Posterior cingulate gyrus (tissue), 11 donors: Measurements from ENCODE around the gene IBTK.
"Not testable (repeated sequence)": the region's sequence is repeated elsewhere in the genome, so short reads cannot be mapped to it uniquely, and the experiment has no call there.

Experiments
- DNase-seq, 10 donors: peaks; one replicate each; pipeline versions ENCODE4 v3.0.0 to v3.0.0-alpha.2; 2020 to 2021; ENCODE audit warnings: mixed read lengths in 3 of 10
- intact Hi-C: fragments of 100-400 bp; cut with DNase I; formaldehyde crosslinking; loops from one replicate; pipeline ENCODE4 v1.15.1; 2023

IBTK gene

DNA sequence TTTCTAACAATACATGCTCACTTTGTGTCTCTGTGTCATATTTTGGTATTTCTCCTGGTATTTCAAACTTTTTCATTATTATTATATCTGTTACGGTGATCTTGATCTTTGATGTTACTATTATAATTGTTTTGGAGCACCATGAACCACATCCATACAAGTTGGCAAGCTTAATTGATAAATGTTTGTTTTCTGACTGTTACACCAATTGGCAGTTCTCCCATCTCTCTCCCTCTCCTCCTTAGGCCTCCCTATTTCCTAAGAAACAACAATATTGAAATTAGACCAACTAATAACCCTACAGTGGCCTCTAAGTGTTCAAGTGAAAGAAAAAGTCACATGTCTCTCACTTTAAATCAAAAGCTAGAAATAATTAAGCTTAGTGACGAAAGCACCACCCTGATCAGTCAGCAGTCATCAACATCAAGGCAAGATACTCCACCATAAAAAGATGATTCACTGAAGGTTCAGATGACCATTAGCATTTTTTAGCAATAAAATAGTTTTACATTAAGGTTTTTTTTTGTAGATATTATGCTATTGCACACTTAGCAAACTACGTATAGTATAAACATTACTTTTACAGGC, 61.5 kb downstream of the IBTK start:
- intact Hi-C loops = no loop called here
- DNase-seq = no peak

- DNase-seq = no peak
- intact Hi-C loops = no loop called here
Observed at GRCh38 chr6:82183642-82184282, 63.8 kb downstream of the IBTK start.

DNA sequence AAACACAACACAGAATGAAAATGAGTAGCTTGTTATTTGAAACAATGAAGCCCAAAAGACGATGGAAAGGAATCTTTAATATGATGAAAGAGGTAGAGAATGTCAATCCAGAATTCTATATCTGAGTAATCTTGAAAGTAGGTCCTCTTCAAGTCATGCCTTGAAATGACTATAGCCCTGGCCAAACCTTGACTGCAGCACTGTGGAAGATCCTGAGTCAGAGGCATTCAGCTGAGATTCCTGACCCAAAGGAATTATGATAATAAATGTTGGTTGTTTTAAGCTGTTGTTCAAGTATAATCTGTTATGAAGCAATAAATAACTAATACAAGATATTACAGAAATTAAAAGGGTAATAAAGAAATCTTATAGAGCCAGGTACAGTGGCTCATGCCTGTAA, 64.8 kb downstream of the IBTK start:
- intact Hi-C loops = no loop called here

DNA sequence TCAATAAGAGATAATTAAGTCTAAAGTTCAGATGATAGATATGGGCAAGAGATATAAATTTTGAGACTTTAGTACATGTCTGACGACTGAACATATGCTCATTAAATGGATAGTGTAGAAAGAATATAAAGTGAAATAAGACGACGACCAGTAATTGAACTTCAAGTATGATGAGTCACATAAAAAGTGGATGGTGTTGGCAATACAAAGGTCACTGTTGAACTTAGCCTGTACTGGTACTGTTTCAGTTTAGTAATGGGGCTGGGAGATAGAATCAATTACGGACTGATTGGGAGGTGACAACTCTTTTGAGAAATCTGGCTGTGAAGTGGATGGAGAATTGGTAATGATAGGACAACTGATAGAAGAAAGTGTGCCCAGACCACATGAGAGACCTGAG, 68.1 kb downstream of the IBTK start:
- intact Hi-C loops = no loop called here
- no peak for DNase-seq

More for the DNA sequence above, 64.8 kb downstream of the IBTK start:
- DNase-seq = no peak

GRCh38 chr6:82178759-82179112, 68.8 kb downstream of the IBTK start:
- DNase-seq = no peak
- intact Hi-C loops = no loop called here

DNA sequence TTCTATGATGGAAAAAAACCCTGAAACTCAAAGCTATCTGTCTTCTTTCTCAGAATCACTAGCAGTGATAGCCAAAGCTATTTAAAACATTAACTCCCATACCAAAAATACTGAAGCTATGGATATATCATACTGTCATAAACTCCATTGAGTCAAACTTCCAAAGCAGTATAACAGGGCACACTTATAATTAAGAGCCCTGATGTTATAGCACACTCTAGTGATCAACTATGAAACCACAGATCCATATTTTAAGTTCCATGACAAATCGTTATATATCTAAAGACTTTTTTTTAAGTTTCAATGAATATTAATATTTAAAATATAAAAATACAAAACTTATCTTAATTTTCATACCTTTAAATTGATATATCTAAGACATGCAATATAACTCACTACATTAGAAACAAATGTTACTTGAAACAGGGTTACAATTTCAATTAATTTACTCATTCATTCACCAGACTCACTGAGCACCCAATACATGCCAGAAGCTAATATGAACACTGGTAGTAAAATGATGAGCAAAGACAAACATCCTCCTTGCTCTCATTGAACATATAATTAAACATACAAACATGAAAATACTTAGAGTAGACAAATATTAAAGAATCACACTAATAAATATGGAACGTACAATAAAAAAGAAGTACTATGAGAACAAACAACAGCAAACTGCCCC, 69.3 kb downstream of the IBTK start:
- DNase-seq = no peak
- intact Hi-C loops = no loop called here

DNA sequence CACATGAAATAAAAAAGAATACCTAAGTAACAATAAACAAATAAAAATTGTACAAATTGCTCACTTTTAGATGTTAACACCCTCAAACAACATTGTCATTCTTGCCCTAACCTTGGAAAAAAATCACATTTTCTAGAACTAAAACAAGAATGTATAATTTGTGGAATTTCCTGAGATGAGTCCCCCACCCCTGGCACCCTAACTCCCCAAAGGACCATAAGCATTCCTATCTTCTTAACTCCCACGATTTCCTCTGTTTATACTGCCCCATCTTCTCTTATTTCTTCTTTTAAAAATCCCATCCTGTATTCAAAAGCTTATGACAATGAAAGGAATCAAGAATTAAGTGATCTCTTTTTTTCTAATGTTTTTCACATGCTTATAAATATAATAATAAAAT, 70.9 kb downstream of the IBTK start:
- no peak for DNase-seq
- intact Hi-C loops = no loop called here

DNA sequence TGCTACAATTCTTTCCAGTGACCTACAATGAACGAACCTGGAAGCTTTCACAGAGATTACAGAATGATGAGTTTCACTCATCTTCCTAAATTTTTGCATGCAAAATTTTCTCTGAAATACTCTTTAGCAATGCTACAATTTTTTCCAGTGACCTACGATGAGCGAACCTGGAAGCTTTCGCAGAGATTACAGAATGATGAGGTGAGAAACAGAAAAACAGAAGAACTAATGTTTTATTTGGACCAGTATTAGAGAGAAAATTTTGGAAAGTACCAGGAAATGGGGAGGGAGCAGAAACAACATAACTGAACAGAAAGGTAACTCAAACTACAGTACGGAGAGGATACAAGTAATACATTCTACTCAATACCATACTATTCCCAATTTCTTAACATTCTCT, 75.0 kb downstream of the IBTK start:
- intact Hi-C loops = no loop called here

GRCh38 chr6:82169138-82169876, 78.2 kb downstream of the IBTK start:
- intact Hi-C loops = no loop called here
- no peak for DNase-seq

More for the DNA sequence above, 75.0 kb downstream of the IBTK start:
- DNase-seq = no peak

DNA sequence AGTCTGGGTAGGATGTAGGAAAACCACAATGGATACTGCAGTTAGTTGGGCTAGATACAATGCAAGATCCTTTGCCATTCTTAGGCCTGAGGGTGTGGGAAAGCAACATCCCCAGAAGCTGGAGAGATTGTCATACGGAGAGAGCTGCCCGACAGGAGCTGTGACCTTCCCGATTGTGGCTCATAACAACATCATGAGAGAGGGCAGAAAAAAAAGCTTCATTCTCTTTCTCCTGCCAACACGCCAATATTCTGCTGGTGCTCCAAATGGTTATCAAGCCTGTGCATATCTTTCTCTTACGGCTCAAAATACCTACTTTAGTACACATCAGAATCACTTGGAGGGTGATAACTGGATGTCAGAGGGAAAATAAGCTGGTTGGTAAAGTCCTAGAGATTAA, 81.1 kb downstream of the IBTK start:
- intact Hi-C loops = no loop called here
- DNase-seq = no peak

- DNase-seq = no peak
- intact Hi-C loops = no loop called here
Observed at GRCh38 chr6:82160255-82160990, 87.1 kb downstream of the IBTK start.

DNA sequence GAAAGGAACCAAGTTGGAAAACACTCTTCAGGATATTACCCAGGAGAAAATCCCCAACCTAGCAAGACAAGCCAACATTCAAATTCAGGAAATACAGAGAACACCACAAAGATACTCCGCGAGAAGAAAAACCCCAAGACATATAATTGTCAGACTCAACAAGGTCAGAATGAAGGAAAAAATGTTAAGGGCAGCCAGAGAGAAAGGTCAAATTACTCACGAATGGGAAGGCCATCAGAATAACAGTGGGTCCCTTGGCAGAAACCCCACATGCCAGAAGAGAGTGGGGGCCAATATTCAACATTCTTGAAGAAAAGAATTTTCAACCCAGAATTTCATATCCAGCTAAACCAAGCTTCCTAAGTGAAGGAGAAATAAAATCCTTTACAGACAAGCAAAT, 94.8 kb downstream of the IBTK start:
- intact Hi-C loops, DNase-seq: not testable (repeated sequence)

GRCh38 chr6:82151147-82151546, 96.4 kb downstream of the IBTK start:
- intact Hi-C loops = not testable (repeated sequence)
- DNase-seq = peak in 1 of 10 donors; percentile 70

DNA sequence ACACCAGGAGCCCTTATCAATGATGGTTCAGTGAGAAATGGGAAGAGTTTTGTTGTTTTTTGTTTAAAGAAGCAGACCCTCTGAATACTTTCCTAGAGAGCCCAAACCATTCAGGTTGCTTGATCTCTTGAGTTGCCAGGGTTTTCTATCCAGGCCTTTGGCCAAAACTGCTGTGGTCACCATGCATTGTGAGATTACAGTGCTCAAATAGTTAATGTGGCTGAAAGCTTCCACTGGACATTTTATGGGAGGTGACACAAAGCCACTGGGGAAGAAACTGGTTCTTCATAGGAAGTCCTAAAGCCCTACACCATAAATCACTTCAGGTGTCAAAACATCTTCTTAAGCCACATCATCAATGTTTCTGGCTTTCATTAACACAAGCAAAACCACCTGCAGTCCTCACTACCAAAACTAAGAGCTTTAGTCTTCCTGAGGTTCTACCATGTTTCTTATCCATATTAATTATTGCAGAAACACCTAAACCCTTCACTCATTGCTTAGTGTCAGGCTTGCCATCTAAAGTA, 101.6 kb downstream of the IBTK start:
- intact Hi-C loops = no loop called here
- no peak for DNase-seq

DNA sequence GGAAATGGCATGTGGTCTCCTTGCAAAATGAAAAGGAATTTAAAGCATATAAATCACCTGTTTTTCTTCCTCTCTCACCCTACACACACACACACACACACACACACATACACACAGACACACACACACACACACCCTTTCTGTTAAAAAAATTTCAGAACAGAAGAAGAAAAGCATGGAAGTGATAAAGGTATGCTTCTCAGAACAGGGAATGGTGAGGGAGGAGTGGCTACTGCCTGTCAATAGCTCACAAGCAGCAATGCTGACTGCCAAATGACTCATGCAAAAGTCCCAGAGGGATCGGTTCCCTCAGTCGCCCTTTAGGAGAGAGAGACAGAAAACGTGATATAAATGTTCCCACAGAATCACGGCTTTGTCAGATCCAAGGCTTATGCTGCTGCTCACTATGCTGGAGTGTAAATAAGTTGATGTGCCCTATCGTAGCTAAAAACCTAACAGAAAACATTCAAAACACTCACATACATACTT, 102.6 kb downstream of the IBTK start:
- intact Hi-C loops = no loop called here
- DNase-seq = peak in 3 of 10 donors; percentile 13 to 72 (median 22)

- intact Hi-C loops = no loop called here
- peak in 4 of 10 donors; percentile 7 to 72 (median 38) for DNase-seq
Observed at GRCh38 chr6:82144007-82144851, 103.3 kb downstream of the IBTK start.

- intact Hi-C loops = no loop called here
- no peak for DNase-seq
Observed at GRCh38 chr6:82143041-82143481, 104.5 kb downstream of the IBTK start.

GRCh38 chr6:82142524-82142923, 105.0 kb downstream of the IBTK start:
- intact Hi-C loops = no loop called here
- no peak for DNase-seq

DNA sequence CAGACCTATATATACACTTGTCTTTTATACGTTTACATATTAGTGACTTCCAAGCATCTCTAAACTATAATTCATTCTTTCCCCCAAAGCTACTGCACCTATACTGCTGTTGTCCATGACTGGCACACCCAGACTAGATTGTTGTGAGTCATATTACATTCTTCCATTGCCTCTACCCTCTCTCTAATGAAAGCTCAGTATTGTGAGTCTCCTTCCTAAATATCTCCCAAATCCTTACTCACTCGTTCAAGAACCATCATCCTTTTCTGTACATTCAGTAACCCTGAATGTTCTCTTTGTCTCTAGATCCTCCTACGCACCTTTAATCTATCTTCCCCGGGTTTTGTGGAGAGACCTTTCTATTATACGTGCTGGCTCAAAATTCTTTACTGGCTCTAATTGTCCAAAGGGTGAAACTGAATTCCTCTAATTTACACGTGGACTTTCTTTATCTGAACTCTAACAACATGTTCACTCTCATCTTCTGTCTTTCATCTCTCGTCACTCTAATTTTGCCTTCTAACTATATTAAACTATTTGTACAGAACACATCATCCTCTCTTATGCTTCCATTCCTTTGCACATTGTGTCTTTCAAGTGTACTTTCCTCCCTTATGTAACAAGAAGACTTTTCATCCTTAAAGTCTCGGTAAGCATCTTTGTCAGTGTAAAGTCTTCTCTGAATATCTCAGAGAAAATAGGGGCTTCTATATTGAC, 109.3 kb downstream of the IBTK start:
- intact Hi-C loops = no loop called here
- DNase-seq = no peak
